Measurements from ENCODE around the gene NHLRC3.

DNA sequence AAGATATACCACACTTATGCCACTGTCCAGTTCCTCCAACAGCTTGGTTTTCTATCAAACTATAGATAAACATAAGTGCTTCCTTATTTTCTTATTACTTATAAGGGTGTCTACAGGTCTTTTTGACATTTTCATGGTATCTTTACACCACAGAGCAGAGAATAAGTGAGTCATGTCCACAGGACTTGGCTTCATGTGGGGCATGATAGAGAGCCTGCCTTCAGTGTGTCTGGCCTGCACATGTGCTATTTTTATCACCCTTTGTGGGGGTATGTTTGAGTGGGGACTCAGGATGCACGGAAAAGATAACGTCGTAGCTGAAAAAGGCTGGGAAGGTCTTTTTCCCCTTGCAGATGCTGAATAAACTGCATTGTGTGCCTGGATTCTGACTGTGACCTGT lies 39.5 kb upstream of the NHLRC3 start:
- TF ChIP-seq, protein P1, sequence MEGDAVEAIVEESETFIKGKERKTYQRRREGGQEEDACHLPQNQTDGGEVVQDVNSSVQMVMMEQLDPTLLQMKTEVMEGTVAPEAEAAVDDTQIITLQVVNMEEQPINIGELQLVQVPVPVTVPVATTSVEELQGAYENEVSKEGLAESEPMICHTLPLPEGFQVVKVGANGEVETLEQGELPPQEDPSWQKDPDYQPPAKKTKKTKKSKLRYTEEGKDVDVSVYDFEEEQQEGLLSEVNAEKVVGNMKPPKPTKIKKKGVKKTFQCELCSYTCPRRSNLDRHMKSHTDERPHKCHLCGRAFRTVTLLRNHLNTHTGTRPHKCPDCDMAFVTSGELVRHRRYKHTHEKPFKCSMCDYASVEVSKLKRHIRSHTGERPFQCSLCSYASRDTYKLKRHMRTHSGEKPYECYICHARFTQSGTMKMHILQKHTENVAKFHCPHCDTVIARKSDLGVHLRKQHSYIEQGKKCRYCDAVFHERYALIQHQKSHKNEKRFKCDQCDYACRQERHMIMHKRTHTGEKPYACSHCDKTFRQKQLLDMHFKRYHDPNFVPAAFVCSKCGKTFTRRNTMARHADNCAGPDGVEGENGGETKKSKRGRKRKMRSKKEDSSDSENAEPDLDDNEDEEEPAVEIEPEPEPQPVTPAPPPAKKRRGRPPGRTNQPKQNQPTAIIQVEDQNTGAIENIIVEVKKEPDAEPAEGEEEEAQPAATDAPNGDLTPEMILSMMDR (IDR thresholded peaks at IDR 0.05), result no peak
- TF ChIP-seq POLR2A (IDR thresholded peaks at IDR 0.05) (no peak), POLR2AphosphoS5 (IDR thresholded peaks at IDR 0.05) (no peak), EP300 (IDR thresholded peaks at IDR 0.05; ENCODE audit: low read depth) (no peak)

Data from transverse colon (tissue), 4 donors.